HG02678 (cell line): ENCODE results near the gene B4GALNT4.
"Not testable (repeated sequence)": the region's sequence is repeated elsewhere in the genome, so short reads cannot be mapped to it uniquely, and the experiment has no call there.

Source experiments
- ATAC-seq: cut with Tn5 transposase; IDR thresholded peaks from one replicate; pipeline ENCODE4 v1.9.1; 2021; ENCODE audit warnings: mild to moderate bottlenecking, moderate library complexity; ENCODE audit not compliant: unreplicated experiment

B4GALNT4 gene

GRCh38 chr11:390175-390574 lies 20.9 kb downstream of the B4GALNT4 start:
- no peak for ATAC-seq

DNA sequence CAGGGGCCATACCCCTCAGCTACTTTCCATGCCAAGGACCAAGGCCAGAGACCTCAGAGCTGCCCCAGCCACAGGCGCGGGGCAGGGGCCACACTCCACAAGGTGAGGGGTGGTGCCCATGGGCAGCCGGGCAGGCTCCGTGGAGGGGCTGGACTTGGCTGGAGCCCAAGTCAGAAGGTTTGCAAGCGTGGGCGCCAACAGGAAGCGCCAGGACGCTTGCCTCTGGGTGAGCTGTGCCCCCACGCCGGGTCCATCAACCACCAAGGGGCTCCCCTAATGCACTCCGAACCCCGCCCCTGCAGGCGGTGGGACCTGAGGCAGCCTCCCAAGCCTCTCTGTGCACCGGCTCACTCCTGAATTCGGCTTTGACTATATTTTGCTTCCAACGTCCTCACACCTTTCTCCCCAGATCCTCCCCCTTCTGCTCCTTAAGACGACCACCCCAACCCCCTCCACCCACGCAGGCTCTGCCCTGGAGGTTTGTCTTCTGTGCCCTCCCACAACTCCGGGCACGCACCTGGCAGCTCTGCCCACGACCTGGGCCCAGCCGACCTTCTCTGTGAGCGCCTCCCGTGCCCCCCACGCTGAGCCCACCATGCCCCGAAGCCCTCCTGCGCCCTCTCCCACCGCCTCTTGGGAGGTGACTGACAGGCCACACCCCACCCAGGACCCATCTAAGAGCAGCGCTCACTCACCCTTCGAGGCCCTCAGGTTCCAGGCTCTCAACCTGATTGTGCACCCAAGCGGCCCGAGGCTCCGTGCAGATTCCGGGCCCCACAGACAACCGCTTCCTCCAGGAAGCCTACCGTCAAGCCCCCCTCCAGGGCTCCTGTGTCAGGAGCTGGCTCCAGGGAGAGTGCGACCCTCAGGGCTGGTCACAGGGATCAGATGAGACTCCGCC lies 22.1 kb downstream of the B4GALNT4 start:
- no peak for ATAC-seq

DNA sequence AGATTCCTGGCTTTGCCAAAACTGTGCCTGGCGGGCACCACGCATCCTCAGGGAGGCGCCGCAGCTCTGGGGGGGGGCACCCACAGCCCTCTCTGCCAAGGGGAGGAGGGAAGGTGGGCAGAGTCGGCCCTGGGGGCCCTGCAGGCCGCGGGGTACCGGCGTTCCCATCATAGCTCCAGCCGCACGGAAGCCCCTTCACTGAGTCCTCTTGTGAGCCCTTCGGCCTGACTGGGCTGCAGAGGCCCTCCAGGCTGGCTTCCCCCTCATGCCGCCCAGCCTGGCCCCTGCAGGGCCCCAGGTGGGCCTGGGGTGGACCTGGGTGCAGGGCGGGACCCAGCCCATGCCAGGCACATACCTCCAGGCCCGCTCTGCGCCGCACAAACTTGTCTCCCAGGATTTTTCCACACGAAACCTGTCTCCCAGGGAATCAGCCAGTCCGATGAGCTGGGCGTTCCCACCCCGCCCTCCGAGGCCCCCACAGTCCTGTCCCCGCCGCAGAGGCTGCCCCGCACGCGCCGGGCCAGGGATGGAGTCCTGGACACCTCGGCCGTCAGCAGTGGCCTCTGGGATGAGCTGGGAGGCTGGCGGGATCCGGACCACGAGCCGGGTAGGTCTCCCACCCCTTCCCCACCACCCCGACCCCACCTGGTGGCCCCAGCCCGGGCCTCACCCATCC lies 22.9 kb downstream of the B4GALNT4 start:
- ATAC-seq: no peak

- no peak for ATAC-seq
Measured at GRCh38 chr11:393219-394033, 24.1 kb downstream of the B4GALNT4 start.

GRCh38 chr11:394034-394857 lies 24.9 kb downstream of the B4GALNT4 start, which contains the start of gene PKP3:
PKP3 (plus strand) TSS chr11:394209; CDS start chr11:394293, 84 bp downstream.
- no peak for ATAC-seq

DNA sequence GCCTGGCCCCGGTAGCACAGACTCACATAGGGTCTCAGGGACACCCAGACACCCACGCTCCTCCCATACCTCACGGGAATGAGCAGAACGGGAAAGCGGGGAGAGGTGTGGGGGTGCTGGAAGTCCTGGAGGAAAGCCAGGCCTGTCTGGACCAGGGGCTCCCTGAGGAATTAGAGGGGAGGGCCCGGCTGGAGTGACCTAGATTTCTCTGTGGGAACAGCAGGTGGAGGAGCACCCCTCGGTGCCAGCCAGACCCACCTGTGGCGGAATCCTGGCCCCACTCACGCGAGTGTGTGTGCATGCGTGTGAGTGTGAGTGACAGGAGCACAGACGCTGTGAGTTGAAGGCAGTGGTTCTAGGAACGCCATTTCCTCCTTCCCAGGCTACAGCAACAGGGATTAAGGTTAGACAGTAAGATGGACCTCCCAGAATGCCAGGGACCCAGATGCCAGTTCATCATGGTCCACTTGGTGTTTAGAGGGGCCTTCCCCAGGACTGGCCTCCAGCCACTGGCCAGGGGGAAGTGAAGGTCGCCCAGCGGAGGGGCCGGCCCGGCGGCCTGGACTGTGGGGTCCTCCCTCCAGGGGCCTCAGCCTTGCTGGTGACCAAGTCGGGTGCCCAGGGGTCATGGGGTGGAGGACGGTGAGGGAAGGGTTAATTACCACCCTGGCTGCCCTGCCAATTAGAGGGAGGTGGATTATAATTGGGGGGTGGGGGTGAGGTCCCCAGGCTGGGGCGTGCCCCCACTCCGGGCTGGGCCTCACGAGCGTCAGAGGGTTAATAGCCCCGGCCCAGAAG lies 25.8 kb downstream of the B4GALNT4 start:
- no peak for ATAC-seq

DNA sequence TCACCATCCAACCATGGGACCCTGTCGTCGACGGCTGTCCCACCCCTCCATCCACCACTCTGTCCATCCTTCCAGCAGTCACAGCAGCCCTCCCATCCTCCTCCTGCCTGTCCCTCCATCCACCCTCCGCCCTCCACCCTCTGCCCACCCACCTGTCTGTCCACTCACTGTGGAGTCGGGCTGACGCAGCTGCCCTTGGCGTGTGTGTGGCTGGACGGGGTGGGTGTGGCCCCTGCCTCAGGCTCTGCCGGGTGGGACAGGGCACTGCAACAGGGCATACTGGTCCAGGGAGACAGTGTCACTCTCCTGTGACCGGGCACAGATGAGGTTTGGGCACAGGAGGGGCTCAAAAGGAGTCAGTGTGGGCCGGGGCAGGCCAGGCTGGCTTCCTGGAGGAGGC lies 26.6 kb downstream of the B4GALNT4 start:
- ATAC-seq: no peak

- peak; percentile 27 for ATAC-seq
Measured at GRCh38 chr11:396511-396947, 27.2 kb downstream of the B4GALNT4 start.

DNA sequence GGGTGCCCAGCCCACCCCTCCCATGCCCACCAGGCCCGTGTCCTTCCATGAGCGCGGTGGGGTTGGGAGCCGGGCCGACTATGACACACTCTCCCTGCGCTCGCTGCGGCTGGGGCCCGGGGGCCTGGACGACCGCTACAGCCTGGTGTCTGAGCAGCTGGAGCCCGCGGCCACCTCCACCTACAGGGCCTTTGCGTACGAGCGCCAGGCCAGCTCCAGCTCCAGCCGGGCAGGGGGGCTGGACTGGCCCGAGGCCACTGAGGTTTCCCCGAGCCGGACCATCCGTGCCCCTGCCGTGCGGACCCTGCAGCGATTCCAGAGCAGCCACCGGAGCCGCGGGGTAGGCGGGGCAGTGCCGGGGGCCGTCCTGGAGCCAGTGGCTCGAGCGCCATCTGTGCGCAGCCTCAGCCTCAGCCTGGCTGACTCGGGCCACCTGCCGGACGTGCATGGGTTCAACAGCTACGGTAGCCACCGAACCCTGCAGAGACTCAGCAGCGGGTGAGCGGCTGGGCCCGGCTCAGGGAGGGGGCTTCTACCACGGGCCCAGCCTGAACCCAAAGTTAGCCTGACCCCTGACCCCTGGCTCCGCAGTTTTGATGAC lies 27.7 kb downstream of the B4GALNT4 start:
- ATAC-seq: peak; percentile 73

- ATAC-seq: no peak
Measured at GRCh38 chr11:398826-399225, 29.5 kb downstream of the B4GALNT4 start.

- ATAC-seq: no peak
Measured at GRCh38 chr11:399731-400211, 30.5 kb downstream of the B4GALNT4 start.

- ATAC-seq: no peak
Measured at GRCh38 chr11:400241-400689, 31.0 kb downstream of the B4GALNT4 start.

- not testable (repeated sequence) for ATAC-seq
Measured at GRCh38 chr11:401196-401595, 31.9 kb downstream of the B4GALNT4 start.

GRCh38 chr11:403021-403760 lies 33.9 kb downstream of the B4GALNT4 start:
- no peak for ATAC-seq

DNA sequence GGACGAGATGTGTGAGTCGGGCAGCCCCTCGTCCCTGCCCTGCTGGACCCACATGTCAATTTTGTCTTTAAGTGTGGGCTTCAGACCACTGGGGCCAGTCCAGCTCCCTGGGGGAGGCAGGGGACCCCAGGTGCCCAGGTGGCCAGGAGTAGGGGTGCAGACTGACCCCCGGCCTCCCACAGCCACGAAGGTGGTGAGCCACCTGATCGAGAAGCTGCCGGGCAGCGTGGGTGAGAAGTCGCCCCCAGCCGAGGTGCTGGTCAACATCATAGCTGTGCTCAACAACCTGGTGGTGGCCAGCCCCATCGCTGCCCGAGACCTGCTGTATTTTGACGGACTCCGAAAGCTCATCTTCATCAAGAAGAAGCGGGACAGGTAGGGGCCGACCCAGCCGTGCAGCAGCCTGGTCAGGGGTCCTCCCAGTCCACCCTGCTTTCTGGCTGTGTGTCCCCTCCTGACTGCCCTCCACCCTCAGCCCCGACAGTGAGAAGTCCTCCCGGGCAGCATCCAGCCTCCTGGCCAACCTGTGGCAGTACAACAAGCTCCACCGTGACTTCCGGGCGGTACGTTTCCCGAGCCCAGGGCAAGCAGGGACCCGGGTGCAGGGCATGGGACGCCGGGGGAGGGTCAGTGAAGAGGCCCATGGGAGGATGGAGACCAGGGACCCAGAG lies 34.6 kb downstream of the B4GALNT4 start:
- no peak for ATAC-seq

- ATAC-seq: no peak
Measured at GRCh38 chr11:404551-405264, 35.4 kb downstream of the B4GALNT4 start.
